Stimulated activated CD8-positive, alpha-beta memory T cell treated with anti-CD3 and anti-CD28 coated beads, Interleukin-12 subunit alpha, Interleukin-12 subunit beta, amount 100 ng/mL, for 4 hours (primary cell): ENCODE results near the gene C17orf75.

Experiments used
- DNase-seq: peaks from one replicate; pipeline ENCODE4 v3.0.0-alpha.2; 2020; ENCODE audit warnings: low read depth

C17orf75 gene

DNA sequence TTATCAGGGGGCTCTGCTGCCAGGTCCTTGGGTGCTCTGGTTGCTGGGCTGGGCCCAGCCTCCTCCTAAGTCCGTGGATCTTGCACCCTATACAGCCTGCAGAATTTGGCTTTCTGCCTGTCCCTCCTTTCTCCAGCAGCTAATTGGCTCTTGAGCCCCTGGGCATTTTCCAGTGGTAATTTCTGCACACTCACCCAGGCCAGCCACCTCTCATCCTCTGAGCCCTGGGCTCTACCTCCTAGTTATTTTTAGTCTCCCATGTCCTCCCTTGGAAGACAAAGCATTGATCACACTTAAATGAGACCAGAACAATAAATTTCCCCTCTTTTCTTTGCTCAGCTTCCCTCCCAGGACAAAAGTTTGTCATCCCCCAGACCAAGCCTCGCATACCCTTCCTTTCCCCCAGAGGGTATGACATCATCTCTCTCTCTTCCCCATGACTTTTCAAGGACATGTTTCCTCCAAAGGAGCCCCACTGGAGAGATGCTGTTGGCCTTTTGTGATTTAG lies 38.1 kb downstream of the C17orf75 start:
- DNase-seq, result no peak

DNA sequence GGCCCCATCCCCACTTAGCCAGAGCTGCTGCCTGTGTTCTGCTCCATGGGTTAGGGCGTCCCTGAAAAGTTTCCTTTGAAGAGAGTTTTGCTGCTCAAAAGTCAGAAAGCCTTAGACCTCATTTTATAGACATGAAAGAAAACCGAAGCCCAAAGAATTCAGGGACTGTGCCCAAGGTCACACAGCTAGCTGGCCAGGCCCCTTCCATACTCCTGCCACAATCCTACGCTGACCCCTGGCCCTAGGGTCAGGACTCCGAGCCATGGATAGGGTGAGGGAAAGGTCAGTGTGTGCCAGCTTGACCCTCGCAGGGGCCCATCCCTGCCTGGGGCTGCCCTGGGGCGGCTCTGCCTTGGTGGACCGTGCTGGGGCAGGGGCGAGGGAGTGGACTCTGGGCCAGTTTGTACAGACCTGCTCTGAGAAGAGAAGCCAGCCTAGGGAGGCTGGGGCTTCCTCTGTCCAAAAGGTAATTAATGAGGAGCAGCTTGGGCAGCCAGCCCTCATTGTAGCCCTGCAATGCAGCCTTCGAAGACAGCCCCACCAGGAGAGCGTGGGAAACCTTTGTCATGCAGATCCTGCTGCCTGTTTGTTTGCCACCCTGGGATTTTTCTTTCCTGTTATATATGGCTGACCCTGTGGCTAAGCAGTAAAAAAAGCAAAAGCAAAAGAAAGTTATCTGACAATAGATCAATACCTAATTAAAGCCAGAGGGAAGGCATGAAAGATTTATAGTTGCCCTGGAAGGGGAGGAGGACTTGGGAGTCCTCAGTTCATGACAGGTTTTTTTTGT lies 38.9 kb downstream of the C17orf75 start:
- DNase-seq, result no peak

DNA sequence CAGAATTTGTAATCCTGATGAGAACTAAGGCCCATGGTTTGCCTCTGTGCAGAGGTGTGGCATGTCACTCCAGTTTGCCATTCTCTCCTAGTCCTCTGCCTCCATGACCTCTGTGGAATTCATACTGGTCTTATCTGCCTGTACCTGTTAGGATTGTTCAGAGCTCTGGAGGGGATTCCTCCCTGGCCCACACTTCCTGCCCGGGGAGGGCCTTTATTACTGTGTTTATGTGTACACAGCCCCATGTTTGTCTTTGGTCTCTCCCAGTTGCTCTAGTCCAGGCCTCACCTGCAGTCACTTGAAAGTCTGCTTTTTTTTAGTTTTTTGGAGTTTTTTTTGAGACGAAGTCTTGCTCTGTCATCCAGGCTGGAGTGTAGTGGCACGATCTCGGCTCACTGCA lies 39.9 kb downstream of the C17orf75 start:
- no peak for DNase-seq

DNA sequence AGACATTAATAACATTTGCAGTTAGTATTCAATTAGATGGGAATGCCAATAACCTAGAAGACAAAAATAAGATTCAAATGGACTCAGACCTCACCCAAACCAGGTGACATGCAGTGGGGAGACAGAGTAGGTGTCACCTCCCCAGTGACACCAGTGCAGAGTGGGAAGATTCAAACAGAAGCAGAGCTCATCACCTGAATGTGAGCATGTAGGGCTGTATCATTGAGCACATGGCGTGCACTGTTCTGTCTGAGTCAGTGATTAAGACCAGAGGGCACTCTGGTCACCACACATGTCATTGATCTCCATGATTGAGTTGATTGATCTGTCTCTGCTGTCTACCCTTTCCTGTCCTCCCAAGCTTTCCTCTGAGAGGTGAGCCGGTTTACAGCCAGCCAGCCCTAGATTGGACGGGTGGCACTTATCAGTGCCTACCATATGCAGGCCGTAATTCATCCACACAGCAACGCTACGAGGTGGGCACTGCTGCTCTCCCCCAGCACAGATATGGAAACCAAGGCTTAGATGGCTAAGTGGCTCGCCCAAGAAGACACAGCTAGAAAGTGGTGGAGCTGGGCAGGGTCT lies 42.3 kb downstream of the C17orf75 start:
- no peak for DNase-seq

DNA sequence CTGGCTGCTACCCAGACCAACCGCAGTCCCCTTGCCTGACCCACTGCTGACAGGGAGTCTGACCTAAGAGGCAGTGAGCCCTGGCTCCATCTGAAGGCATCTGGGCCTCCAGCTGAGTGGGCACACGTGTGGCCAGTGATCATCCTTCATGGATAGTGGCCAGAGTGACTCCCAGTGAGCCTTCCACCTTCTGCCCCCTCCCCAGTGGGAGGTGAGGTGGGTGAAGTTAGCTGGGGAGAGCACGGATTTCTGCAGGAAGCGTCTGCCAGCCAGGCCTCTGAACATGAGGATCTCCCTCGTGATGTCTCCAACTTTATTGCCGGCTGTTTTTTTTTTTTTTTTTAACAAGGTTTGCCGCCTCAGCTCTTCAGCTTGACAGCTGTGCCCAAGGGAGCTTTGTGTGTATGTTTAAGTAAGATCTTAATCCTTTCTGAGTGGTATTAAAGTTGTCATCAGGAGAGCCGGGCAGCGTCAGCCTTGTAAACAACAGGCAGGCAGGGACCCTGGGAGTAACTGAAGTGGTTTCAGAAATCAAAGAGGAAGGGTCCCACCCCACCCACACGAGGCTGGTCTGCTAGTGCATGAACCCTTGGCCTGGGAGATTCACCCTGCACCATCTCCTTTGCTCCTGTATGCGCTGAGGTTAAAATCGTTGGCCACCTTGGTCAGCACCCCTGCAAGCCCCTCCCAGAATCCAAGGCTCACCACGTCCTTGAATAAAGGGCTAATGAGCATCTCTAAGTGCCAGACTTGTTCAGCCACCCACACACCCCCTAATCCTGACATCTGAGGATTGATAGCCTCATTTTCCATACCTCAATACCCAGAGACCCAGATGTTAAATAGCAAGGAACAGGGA lies 43.0 kb downstream of the C17orf75 start:
- no peak for DNase-seq

DNA sequence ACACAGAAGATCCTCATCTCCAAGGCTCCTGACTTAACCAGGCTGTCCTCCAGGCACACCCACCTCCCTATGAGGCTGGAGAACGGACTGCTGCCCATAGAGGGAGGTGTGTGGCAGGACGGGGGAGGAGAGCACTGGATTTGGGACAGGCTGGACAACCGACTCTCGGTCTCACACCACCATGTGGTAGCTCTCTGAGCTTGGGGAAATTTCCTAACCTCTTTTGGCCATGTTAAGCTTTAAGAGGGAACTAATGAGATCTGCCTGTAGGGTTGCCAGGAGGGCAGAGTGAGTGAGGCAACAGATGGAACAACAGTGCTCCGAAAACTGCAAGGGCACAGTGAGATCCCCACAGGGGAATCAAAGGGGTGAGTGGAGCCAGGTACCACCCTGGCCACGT lies 43.7 kb downstream of the C17orf75 start:
- no peak for DNase-seq

DNA sequence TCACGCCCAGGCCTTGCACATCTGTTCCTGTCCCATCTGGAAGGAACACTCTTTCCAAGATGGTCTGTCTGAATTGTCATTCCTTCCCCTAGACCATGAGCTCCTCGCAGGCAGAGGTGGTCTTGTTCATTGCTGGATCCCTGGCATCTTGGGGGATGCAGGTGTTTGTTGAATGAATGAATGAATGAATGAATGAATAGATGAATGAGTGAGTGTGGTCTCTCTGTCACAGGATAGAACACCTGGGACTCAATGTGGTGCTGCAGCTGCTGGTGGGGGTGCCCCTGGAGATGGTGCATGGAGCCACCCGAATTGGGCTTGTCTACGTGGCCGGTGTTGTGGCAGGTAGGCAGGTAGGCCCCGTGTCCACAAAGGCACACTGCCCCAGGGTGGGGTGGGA lies 44.1 kb downstream of the C17orf75 start:
- DNase-seq, result no peak

DNA sequence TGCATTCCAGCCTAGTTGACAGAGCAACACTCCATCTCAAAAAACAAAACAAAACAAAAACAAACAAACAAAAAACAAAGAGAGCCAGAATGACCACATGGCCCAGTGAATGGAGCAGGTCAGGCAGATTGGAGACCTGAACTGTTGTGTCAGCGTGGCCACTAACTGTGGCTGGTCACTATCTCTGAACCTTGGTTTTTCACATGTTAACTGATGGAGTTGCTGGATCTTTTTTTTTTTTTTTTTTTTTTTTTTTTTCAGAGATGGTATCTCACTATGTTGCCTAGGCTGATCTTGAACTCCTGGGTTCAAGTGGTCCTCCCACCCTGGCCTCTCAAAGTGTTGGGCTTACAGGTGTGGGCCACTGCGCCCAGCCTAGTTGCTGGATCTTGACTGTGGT lies 44.5 kb downstream of the C17orf75 start:
- DNase-seq, result no peak

DNA sequence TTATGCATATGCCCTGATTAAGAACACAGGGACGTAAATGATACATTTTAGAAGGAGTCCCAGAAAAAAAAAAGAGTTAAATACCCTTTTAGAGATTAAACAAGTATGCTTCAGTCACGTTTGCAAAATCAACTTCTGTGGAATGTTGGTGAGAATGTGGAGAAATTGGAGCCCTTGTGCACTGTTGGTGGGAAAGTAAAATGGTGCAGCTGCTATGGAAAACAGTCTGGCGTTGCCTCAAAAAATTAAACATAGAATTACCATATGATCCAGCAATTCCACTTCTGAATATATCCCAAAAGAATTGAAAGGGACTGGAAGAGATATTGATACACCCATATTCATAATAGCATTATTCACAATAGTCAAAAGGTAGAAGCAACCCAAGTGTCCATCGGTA lies 49.9 kb downstream of the C17orf75 start:
- no peak for DNase-seq

DNA sequence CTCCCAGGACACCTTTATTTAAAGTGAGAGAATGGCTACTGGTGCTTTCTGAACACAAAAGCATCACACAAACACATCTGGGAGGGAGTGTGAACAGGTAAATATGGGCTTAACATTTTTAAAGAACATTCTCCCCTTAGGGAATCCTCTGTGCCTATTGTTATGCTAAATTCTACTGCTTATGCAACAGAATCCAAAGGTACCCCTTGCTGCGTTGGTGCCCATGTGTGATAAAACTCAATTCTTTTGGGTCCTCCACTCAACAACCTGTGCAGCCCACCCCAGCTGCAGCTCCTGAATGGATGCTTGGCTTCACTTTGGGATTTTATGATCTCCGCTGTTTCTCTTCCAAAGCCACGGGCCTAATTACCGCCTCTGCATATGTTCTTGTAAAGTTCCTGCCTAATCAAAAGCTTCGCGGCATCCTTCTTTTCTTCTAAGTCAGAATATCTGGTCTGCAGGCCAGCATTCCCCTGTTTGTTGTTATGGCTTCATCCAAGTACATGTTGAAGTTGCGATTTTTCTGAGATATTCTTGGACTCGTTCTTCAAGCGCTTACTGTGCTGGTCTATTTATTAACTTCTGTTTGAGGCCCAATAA lies 52.4 kb downstream of the C17orf75 start:
- DNase-seq, result no peak

DNA sequence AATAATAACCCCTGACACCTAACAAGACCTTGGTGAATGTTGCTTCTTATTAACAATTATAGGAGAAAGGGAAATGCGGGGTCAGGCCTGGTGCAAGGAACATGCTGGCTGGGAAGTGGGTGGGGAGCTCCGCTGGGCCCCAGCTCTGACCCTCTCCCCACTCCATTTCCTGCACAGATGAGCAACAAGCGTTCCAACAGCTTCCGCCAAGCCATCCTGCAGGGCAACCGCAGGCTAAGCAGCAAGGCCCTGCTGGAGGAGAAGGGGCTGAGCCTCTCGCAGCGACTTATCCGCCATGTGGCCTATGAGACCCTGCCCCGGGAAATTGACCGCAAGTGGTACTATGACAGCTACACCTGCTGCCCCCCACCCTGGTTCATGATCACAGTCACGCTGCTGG lies 53.4 kb downstream of the C17orf75 start:
- no peak for DNase-seq

DNA sequence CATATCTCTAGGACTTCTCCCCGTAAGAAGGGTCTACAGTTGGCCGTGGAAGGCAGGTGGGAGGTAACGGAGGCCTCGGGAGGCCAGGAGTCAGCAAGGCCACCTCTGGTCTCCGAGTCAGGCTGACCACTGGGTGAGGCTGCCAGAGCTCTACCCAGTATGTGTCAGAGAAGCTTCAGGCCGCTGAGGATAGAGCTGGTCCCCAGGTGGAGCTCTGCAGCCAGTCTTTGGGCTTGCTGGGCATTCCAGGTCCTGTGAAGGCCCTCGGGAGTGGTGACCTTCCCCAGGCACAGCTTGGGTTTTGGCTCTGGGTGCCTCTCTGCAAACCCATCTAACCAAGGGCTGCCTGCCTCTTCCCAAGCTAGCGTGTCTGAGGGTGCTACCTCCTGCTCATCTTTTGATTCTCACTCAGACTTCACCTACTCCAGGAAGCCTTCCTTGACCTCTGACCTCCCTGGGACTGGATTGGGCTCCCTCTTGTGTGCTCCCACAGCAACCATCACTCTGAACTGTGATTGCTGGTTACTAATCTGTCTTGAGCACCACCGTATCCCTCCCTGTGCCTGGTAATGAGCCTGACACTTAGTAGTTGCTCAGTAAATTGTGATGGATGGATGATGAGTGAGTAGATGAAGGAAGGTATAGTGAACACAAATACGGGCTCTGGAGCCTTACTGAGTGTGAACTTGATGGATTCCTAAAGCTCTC lies 54.0 kb downstream of the C17orf75 start:
- DNase-seq, result no peak

DNA sequence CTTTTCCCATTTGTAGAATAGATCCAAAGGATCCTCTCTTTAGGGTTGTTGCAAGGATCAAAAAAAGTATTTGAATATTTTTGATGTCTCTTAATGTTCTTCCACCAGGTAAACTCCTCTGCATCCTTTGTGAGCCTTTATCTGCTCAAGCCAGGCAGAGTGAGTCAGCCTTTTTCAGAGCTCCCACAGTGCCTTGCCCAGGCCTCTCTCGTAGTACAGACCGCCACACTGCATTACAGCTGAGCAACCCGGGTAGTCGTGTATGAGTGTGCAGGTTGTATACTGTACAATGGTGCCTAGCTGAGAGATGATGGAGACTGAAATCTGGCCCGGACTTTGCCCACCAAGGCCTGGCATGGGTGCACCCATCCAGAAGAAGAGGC lies 55.5 kb downstream of the C17orf75 start:
- no peak for DNase-seq

DNA sequence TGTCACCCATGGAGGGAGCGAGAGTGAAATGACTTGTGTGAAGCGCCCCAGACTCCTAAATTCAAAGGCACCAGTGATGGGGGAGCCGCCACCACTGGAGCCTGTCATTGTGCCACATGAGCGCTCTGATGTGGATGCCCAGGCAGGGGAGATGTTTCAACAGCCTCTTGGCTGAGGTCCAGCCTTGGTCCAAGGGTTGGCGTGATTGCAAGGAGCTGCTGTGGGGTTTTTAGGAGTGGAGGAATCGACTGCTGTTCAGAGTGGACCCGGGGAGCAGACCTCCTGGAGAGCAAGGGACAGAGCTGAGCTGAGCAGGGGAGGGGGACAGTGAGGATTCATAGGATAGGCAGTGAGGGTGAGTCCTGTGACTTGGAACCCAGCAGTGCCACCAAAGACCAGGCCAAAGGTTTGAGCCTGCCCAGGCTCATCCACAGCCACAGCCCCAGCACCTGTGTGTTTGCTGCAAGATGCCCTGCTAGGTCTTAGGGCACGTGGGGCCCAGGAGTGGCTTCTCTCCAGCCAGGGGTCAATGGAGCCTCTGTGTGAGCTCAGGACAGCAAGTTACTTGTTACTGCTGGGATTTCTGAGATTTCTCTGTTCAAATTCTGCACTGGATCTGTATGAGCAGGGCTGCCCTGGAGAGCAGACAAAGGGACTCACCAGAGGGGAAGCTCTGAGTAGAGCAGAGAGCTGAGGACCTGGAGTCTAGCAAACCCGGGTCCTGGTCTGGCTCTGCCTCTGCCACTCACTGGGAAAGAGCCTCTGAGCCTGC lies 56.0 kb downstream of the C17orf75 start:
- DNase-seq, result no peak

DNA sequence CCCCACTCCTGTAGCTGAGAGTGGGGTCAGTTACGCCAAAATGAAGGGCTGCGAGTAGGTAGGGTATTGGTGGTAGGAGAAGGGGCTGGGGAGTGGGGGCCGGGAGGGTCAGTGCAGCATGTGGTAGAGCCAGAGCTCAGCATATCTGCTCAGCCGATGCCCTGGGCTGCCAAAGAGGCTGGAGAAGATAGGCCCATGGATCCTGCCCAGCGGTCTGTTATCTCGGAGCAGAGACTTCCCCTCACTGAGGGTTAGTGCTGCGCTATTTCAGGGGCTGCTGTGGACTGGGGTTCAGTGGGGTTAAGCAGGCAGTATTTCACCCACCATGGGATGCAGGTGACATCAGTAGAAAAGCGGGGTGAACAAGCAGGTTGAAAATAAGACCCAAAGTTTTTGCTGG lies 56.7 kb downstream of the C17orf75 start:
- DNase-seq, result no peak

DNA sequence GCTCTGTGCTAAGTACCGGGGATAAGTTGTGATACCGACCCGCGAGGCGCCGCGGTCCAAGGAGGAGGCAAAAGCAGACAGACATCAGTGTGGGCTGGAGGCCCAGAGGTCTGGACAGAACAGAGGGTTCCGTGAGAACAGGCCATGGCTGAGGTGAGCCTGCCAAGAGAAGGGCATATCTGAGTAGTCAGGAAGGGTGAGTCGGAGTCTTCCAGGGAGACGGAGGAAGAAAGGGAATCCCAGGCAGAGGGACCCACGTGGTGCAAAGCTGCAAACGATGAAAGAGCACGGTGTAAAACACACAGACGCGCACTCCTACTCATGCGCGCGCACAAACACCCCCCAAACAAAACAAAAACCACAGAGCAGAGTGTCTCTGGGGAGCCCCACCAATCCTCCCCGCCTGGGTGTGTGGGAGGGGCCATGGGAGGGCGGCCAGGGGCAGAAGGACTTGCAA lies 58.2 kb downstream of the C17orf75 start:
- no peak for DNase-seq

DNA sequence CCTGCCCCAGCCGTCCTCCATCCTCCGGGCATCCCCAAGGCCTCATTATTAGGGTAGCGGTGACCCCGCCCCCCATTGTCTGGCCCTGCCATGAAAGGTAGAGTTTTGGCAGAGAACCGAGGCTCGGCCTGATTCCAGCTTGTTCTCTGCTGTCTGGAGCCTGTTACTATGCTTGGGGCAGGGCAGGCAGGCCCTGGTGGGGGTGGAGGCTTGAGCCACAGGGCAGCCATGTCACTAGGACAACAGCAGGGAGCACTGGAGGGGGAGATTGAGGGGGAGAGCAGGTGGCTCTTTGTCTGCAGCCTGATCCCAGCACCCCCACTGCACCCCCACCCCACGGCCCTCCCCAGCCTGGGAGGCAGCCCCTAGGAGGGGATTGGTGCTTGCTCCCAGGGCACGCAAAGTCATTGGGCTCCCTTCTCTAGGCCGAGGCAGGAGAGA lies 60.9 kb downstream of the C17orf75 start:
- no peak for DNase-seq

DNA sequence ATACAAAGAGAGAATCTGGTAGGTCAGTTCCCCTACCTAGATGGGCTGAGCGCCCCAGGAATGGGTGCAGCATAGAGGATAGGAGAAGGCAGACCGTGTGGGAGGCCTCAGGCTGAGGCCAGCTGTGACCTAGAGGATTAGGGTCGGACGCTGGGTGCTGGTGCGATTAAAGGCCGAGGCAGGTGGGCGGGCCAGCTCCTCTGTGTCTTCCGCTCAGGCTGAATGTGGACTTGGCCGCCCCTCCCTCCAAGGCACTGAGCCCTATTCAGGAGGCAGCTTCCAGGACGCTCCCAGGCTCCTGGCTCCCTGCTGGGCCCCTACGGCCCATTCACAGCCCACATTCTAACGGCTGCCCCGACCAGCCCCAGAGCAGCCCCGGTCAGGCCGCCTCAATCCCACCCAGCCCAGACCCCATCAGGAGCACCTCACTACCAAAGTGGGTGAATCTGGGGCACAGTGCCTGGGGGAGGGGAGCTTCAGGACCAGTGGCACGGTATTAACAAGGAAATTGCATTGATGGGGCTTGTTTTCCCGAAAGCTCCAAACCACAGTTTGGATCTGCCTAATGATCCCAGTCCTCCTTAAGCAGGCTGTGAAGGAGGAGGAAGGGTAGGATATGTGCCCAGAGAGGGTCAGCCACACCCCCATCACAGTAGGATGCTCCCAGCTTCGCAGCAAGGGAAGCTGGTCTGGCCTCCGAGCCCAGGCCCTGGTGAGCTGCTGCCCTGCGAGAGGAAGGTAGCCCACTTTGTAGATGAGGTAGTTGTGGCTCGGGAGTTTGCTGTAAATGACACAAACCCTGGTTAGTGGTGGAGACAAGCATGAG lies 61.9 kb downstream of the C17orf75 start:
- DNase-seq, result no peak

DNA sequence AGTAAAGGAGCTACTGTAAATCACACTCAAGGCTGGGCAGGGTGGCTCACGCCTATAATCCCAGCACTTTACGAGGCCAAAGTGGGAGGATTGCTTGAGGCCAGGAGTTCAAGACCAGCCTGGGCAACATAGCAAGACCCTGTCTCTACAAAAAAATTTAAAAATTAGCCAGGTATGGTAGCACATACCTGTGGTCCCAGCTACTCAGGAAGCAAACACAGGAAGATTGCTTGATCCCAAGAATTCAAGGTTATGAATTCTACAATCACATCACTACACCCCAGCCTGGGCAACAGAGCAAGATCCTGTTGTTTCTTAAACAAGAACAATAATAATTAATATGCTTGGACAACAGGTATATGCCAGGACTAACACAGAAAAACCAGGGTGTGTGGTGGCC lies 63.2 kb downstream of the C17orf75 start:
- no peak for DNase-seq
